Peyer's patch (tissue), 4 donors: Measurements from ENCODE around the gene SLC9B1. TPM values are rescaled to one million over a fixed set of nuclear protein-coding genes. Genes with fewer than 3 reads are reported as not detected.
"Not testable (repeated sequence)": the region's sequence is repeated elsewhere in the genome, so short reads cannot be mapped to it uniquely, and the experiment has no call there.

ENCODE experiments used
- DNase-seq, 3 donors: peaks; one replicate each; pipeline ENCODE4 v3.0.0-alpha.2; 2017 to 2019
- H3K27ac ChIP-seq, 4 donors: fragments of 200-600 bp; sonication (generic); one replicate each; pipeline ENCODE4 v1.5.1; 2016 to 2019
- H3K27me3 ChIP-seq, 2 donors: fragments of 200-600 bp; sonication (generic); one replicate each; pipeline ENCODE4 v1.5.1; 2019
- H3K36me3 ChIP-seq, 3 donors: fragments of 200-600 bp; sonication (generic); one replicate each; pipeline ENCODE4 v1.5.1; 2016 to 2019
- H3K4me1 ChIP-seq, 4 donors: fragments of 200-600 bp; sonication (generic); one replicate each; pipeline ENCODE4 v1.5.1; 2016 to 2019
- H3K4me3 ChIP-seq, 4 donors: fragments of 200-600 bp; sonication (generic); 1 replicate in 3 of 4; 2 replicates in 1 of 4; pipeline ENCODE4 v1.5.1; 2016 to 2019; ENCODE audit warnings: mild to moderate bottlenecking in 1 of 4
- H3K9me3 ChIP-seq, 4 donors: fragments of 200-600 bp; sonication (generic); one replicate each; pipeline ENCODE4 v1.5.1; 2016 to 2019; ENCODE audit warnings: mild to moderate bottlenecking in 1 of 4
- CTCF ChIP-seq, 6 experiments: fragments of 450-650 bp in 4 of 6; fragments of 200-600 bp in 2 of 6; sonication (generic) in 1 of 6; IDR thresholded peaks; one replicate each; pipeline ENCODE4 v1.5.1; 2017 to 2019; ENCODE audit warnings: antibody characterized with exemption in 6 of 6, mild to moderate bottlenecking in 3 of 6, moderate library complexity in 1 of 6
- POLR2A ChIP-seq, 2 donors: fragments of 450-650 bp; IDR thresholded peaks; one replicate each; pipeline ENCODE4 v1.5.1; 2017; ENCODE audit warnings: antibody characterized with exemption in 2 of 2, mild to moderate bottlenecking in 2 of 2, moderate library complexity in 2 of 2
- total RNA-seq, 4 donors: library from RNA; depleted of rRNA; stranded (reverse); fragments of >200 nt; gene quantifications; one replicate each; pipeline ENCODE4 v1.1.0, GENCODE V29; 2016

Gene SLC9B1
- total RNA-seq, 4 donors from 2014 or later: 0.40 TPM; not detected in 3

GRCh38 chr4:102959496-102959895, 60.0 kb downstream of the SLC9B1 start:
- Histone ChIP-seq H3K9me3 (no peaks in the 10 kb centered on the region), H3K27ac (no peak overlapping the region)
- TF ChIP-seq POLR2A (IDR thresholded peaks at IDR 0.05) (no peak), CTCF (IDR thresholded peaks at IDR 0.05) (no peak)

GRCh38 chr4:102945066-102945465, 74.4 kb downstream of the SLC9B1 start:
- TF ChIP-seq CTCF (IDR thresholded peaks at IDR 0.05): no peak
- no peak for TF ChIP-seq POLR2A (IDR thresholded peaks at IDR 0.05)
- no peaks in the 10 kb centered on the region for H3K9me3 ChIP-seq
- no peak overlapping the region for H3K4me3 ChIP-seq
- H3K27me3 ChIP-seq: no peaks in the 10 kb centered on the region
- H3K36me3 ChIP-seq: no peaks in the 10 kb centered on the region
- DNase-seq: no peak
- H3K4me1 ChIP-seq: no peaks in the 10 kb centered on the region
- H3K27ac ChIP-seq: no peak overlapping the region

More at GRCh38 chr4:102959496-102959895, 60.0 kb downstream of the SLC9B1 start:
- Histone ChIP-seq H3K4me3 (no peak overlapping the region), H3K4me1 (no peaks in the 10 kb centered on the region), H3K27me3 (no peaks in the 10 kb centered on the region), H3K36me3 (no peaks in the 10 kb centered on the region)
- no peak for DNase-seq

GRCh38 chr4:102938063-102938462, 81.4 kb downstream of the SLC9B1 start:
- H3K27me3 ChIP-seq, H3K9me3 ChIP-seq, H3K4me1 ChIP-seq, H3K4me3 ChIP-seq, H3K36me3 ChIP-seq, DNase-seq, H3K27ac ChIP-seq: not testable (repeated sequence)

GRCh38 chr4:102935716-102936115, 83.8 kb downstream of the SLC9B1 start:
- H3K27ac ChIP-seq: no peak overlapping the region
- TF ChIP-seq POLR2A (IDR thresholded peaks at IDR 0.05) (no peak), CTCF (IDR thresholded peaks at IDR 0.05) (no peak)
- DNase-seq: no peak
- H3K27me3 ChIP-seq: no peaks in the 10 kb centered on the region
- no peaks in the 10 kb centered on the region for H3K36me3 ChIP-seq
- no peaks in the 10 kb centered on the region for H3K4me1 ChIP-seq
- no peaks in the 10 kb centered on the region for H3K9me3 ChIP-seq
- H3K4me3 ChIP-seq: no peak overlapping the region

- DNase-seq: not testable (repeated sequence)
Observed at GRCh38 chr4:102919697-102920096, 99.8 kb downstream of the SLC9B1 start.

GRCh38 chr4:102918859-102919258, 100.6 kb downstream of the SLC9B1 start:
- Histone ChIP-seq H3K27ac (no peak overlapping the region), H3K4me3 (no peak overlapping the region), H3K36me3 (no peaks in the 10 kb centered on the region), H3K27me3 (no peaks in the 10 kb centered on the region), H3K4me1 (no peaks in the 10 kb centered on the region), H3K9me3 (no peaks in the 10 kb centered on the region)
- TF ChIP-seq CTCF (IDR thresholded peaks at IDR 0.05): no peak
- no peak for DNase-seq

More at GRCh38 chr4:102919697-102920096, 99.8 kb downstream of the SLC9B1 start:
- H3K36me3 ChIP-seq, H3K4me1 ChIP-seq, H3K27ac ChIP-seq, H3K9me3 ChIP-seq, H3K4me3 ChIP-seq, H3K27me3 ChIP-seq: not testable (repeated sequence)

GRCh38 chr4:102901804-102902203, 117.7 kb downstream of the SLC9B1 start:
- no peak for TF ChIP-seq POLR2A (IDR thresholded peaks at IDR 0.05)
- TF ChIP-seq CTCF (IDR thresholded peaks at IDR 0.05): no peak
- Histone ChIP-seq H3K27ac (no peak overlapping the region), H3K36me3 (no peaks in the 10 kb centered on the region), H3K27me3 (no peaks in the 10 kb centered on the region), H3K9me3 (no peaks in the 10 kb centered on the region), H3K4me3 (no peak overlapping the region), H3K4me1 (no peaks in the 10 kb centered on the region)
- no peak for DNase-seq

- not testable (repeated sequence) for H3K9me3 ChIP-seq, H3K27me3 ChIP-seq, H3K36me3 ChIP-seq, H3K27ac ChIP-seq, DNase-seq, H3K4me1 ChIP-seq, H3K4me3 ChIP-seq
Observed at GRCh38 chr4:102897610-102898009, 121.9 kb downstream of the SLC9B1 start.

- not testable (repeated sequence) for DNase-seq, H3K27me3 ChIP-seq, H3K27ac ChIP-seq, H3K36me3 ChIP-seq, H3K4me3 ChIP-seq, H3K9me3 ChIP-seq, H3K4me1 ChIP-seq
Observed at GRCh38 chr4:102896547-102896946, 123.0 kb downstream of the SLC9B1 start.

GRCh38 chr4:102889866-102890265, 129.6 kb downstream of the SLC9B1 start:
- not testable (repeated sequence) for DNase-seq, H3K36me3 ChIP-seq

More at GRCh38 chr4:102889866-102890265, 129.6 kb downstream of the SLC9B1 start:
- not testable (repeated sequence) for H3K4me1 ChIP-seq, H3K9me3 ChIP-seq, H3K4me3 ChIP-seq, H3K27me3 ChIP-seq
- H3K27ac ChIP-seq: peak overlapping the region in 1 of 4 donors; percentile 49
